Renal cortex interstitium (tissue), 15 donors: Measurements from ENCODE around the gene RERG. TPM values are rescaled to one million over a fixed set of nuclear protein-coding genes. Genes with fewer than 3 reads are reported as not detected.

Source experiments
- DNase-seq, 11 donors: peaks; one replicate each; pipeline ENCODE4 v3.0.0-alpha.2; 2013; ENCODE audit warnings: low read depth in 9 of 11, low spot score in 4 of 11; ENCODE audit errors: extremely low read depth in 1 of 11
- long read RNA-seq, 16 experiments: transcript quantifications; one replicate each; lab custom pipeline, GENCODE V29; 2026
- polyA plus RNA-seq, 3 donors: library from polyadenylated mRNA; unstranded; fragments of 120-200 nt; gene quantifications; one replicate each; pipeline ENCODE4 v1.2.1, GENCODE V29; 2013; ENCODE audit not compliant: insufficient read length in 3 of 3

RERG gene
- polyA plus RNA-seq = 10 to 100 TPM; 31.8 to 44.5 (median 35.9) TPM
- long read RNA-seq, donor 1, transcript RERG-201 (5 exons, 2,264 nt) = major isoform, 8 of 10 reads
- long read RNA-seq, donor 1, partial matches to known transcripts = 0 of 10 reads
- long read RNA-seq, donor 1, other reads (novel, unspliced or antisense) = 0 of 10 reads
- long read RNA-seq, donor 2, transcript RERG-201 (5 exons, 2,264 nt) = major isoform, 6 of 7 reads
- long read RNA-seq, donor 2, partial matches to known transcripts = 0 of 7 reads
- long read RNA-seq, donor 2, other reads (novel, unspliced or antisense) = 0 of 7 reads
- long read RNA-seq, donor 3, transcript RERG-201 (5 exons, 2,264 nt) = major isoform, 11 of 12 reads
- long read RNA-seq, donor 3, partial matches to known transcripts = 0 of 12 reads
- long read RNA-seq, donor 3, other reads (novel, unspliced or antisense) = 0 of 12 reads
- long read RNA-seq, donor 4, partial matches to known transcripts = 342 of 367 reads
- long read RNA-seq, donor 4, other reads (novel, unspliced or antisense) = 21 of 367 reads
- long read RNA-seq, donor 5 = 0 reads
- long read RNA-seq, donor 6, transcript RERG-201 (5 exons, 2,264 nt) = major isoform, 11 of 87 reads
- long read RNA-seq, donor 6, partial matches to known transcripts = 50 of 87 reads
- long read RNA-seq, donor 6, other reads (novel, unspliced or antisense) = 25 of 87 reads
- long read RNA-seq, donor 7, transcript RERG-201 (5 exons, 2,264 nt) = major isoform, 12 of 94 reads
- long read RNA-seq, donor 7, partial matches to known transcripts = 58 of 94 reads
- long read RNA-seq, donor 7, other reads (novel, unspliced or antisense) = 22 of 94 reads
- long read RNA-seq, donor 8, transcript RERG-201 (5 exons, 2,264 nt) = major isoform, 12 of 12 reads
- long read RNA-seq, donor 8, partial matches to known transcripts = 0 of 12 reads
- long read RNA-seq, donor 8, other reads (novel, unspliced or antisense) = 0 of 12 reads
- long read RNA-seq, donor 9, transcript RERG-201 (5 exons, 2,264 nt) = major isoform, 10 of 72 reads
- long read RNA-seq, donor 9, partial matches to known transcripts = 44 of 72 reads
- long read RNA-seq, donor 9, other reads (novel, unspliced or antisense) = 18 of 72 reads
- long read RNA-seq, donor 10, transcript RERG-201 (5 exons, 2,264 nt) = major isoform, 10 of 10 reads
- long read RNA-seq, donor 10, partial matches to known transcripts = 0 of 10 reads
- long read RNA-seq, donor 10, other reads (novel, unspliced or antisense) = 0 of 10 reads
- long read RNA-seq, donor 11, transcript RERG-201 (5 exons, 2,264 nt) = major isoform, 6 of 7 reads
- long read RNA-seq, donor 11, partial matches to known transcripts = 0 of 7 reads
- long read RNA-seq, donor 11, other reads (novel, unspliced or antisense) = 0 of 7 reads
- long read RNA-seq, donor 12, partial matches to known transcripts = 0 of 4 reads
- long read RNA-seq, donor 12, other reads (novel, unspliced or antisense) = 0 of 4 reads
- long read RNA-seq, donor 13 = 0 reads
- long read RNA-seq, donor 14, transcript RERG-201 (5 exons, 2,264 nt) = major isoform, 10 of 10 reads
- long read RNA-seq, donor 14, partial matches to known transcripts = 0 of 10 reads
- long read RNA-seq, donor 14, other reads (novel, unspliced or antisense) = 0 of 10 reads
- long read RNA-seq, donor 15, partial matches to known transcripts = 0 of 2 reads
- long read RNA-seq, donor 15, other reads (novel, unspliced or antisense) = 0 of 2 reads
- long read RNA-seq, donor 16, transcript RERG-201 (5 exons, 2,264 nt) = major isoform, 22 of 283 reads
- long read RNA-seq, donor 16, partial matches to known transcripts = 241 of 283 reads
- long read RNA-seq, donor 16, other reads (novel, unspliced or antisense) = 17 of 283 reads

GRCh38 chr12:15220915-15221885 lies at the start of gene RERG:
Gene RERG, minus strand, starts transcription at chr12:15221417. Its CDS starts 3,928 bp downstream, at chr12:15217489.
- peak; percentile 77 to 89 (median 86) for DNase-seq

- DNase-seq = no peak
Observed at GRCh38 chr12:15270591-15270990, 49.4 kb upstream of the RERG start.

- peak in 8 of 11 donors; percentile 24 to 65 (median 46) for DNase-seq
Observed at GRCh38 chr12:15268927-15269552, 47.8 kb upstream of the RERG start.

- peak in 8 of 11 donors; percentile 17 to 58 (median 33) for DNase-seq
Observed at GRCh38 chr12:15268309-15268708, 47.1 kb upstream of the RERG start.

GRCh38 chr12:15265875-15266274 lies 44.7 kb upstream of the RERG start:
- no peak for DNase-seq

- no peak for DNase-seq
Observed at GRCh38 chr12:15256761-15257160, 35.5 kb upstream of the RERG start.

GRCh38 chr12:15253990-15254389 lies 32.8 kb upstream of the RERG start:
- DNase-seq = no peak

GRCh38 chr12:15244926-15245325 lies 23.7 kb upstream of the RERG start:
- DNase-seq = no peak

- no peak for DNase-seq
Observed at GRCh38 chr12:15244341-15244740, 23.1 kb upstream of the RERG start.

- DNase-seq = no peak
Observed at GRCh38 chr12:15243102-15243501, 21.9 kb upstream of the RERG start.

GRCh38 chr12:15240898-15241297 lies 19.7 kb upstream of the RERG start:
- no peak for DNase-seq

- DNase-seq = no peak
Observed at GRCh38 chr12:15234508-15234907, 13.3 kb upstream of the RERG start.

GRCh38 chr12:15234011-15234410 lies 12.8 kb upstream of the RERG start:
- DNase-seq = no peak

- no peak for DNase-seq
Observed at GRCh38 chr12:15232959-15233358, 11.7 kb upstream of the RERG start.

- no peak for DNase-seq
Observed at GRCh38 chr12:15231493-15231892, 10.3 kb upstream of the RERG start.

GRCh38 chr12:15230751-15231150 lies 9.5 kb upstream of the RERG start:
- no peak for DNase-seq
